NB4 (cell line): Measurements from ENCODE around the gene PPP2R5C.
A peak's percentile ranks its signal among the peaks of the same experiment; 100 is the strongest.

Experiments used
- DNase-seq: peaks from one replicate; pipeline ENCODE4 v3.0.0; 2010; ENCODE audit warnings: low read depth
- H3K4me3 ChIP-seq: one replicate; pipeline ENCODE4 v1.5.1; 2011; ENCODE audit warnings: mild to moderate bottlenecking, low read depth, low read length, moderate library complexity
- CTCF ChIP-seq: IDR thresholded peaks from one replicate; pipeline ENCODE4 v1.5.1; 2012; ENCODE audit warnings: low read depth, low read length
- MAX ChIP-seq: IDR thresholded peaks from 2 replicates; pipeline ENCODE4 v1.6.1; 2011; ENCODE audit warnings: low read depth, low read length
- MYC ChIP-seq: IDR thresholded peaks from 2 replicates; pipeline ENCODE4 v1.6.1; 2011; ENCODE audit warnings: low read depth, low read length
- POLR2A ChIP-seq: IDR thresholded peaks from 2 replicates; pipeline ENCODE4 v1.6.1; 2011; ENCODE audit warnings: mild to moderate bottlenecking; ENCODE audit not compliant: insufficient read length; ENCODE audit errors: extremely low read depth

Gene PPP2R5C

GRCh38 chr14:101820283-101820798 is 58.8 kb downstream of the PPP2R5C start:
- no peak for TF ChIP-seq POLR2A
- TF ChIP-seq CTCF: no peak
- no peak for TF ChIP-seq MAX
- no peak for TF ChIP-seq MYC
- no peak for DNase-seq
- no peak overlapping the region for H3K4me3 ChIP-seq

- H3K4me3 ChIP-seq: no peak overlapping the region
- peak; percentile 34 for DNase-seq
- TF ChIP-seq POLR2A (no peak), CTCF (no peak), MAX (no peak), MYC (no peak)
Measured at GRCh38 chr14:101821528-101821927, 60.0 kb downstream of the PPP2R5C start.

- no peak for DNase-seq
- no peak overlapping the region for H3K4me3 ChIP-seq
- TF ChIP-seq MYC (no peak), POLR2A (no peak), CTCF (no peak), MAX (no peak)
Measured at GRCh38 chr14:101823066-101823465, 61.6 kb downstream of the PPP2R5C start.

- H3K4me3 ChIP-seq: no peak overlapping the region
- DNase-seq: no peak
- TF ChIP-seq POLR2A: no peak
- TF ChIP-seq CTCF: no peak
- TF ChIP-seq MAX: no peak
- no peak for TF ChIP-seq MYC
Measured at GRCh38 chr14:101823511-101824120, 62.1 kb downstream of the PPP2R5C start.

- no peak for TF ChIP-seq MAX
- no peak for TF ChIP-seq CTCF
- no peak for TF ChIP-seq POLR2A
- no peak for TF ChIP-seq MYC
- DNase-seq: no peak
- H3K4me3 ChIP-seq: no peak overlapping the region
Measured at GRCh38 chr14:101824339-101824727, 62.8 kb downstream of the PPP2R5C start.
